Esophagus muscularis mucosa (tissue), 4 donors: Measurements from ENCODE around the gene PYCARD. TPM values are rescaled to one million over a fixed set of nuclear protein-coding genes. Genes with fewer than 3 reads are reported as not detected.
A peak's percentile ranks its signal among the peaks of the same experiment; 100 is the strongest.
"Not testable (repeated sequence)": the region's sequence is repeated elsewhere in the genome, so short reads cannot be mapped to it uniquely, and the experiment has no call there.

Experiments
- DNase-seq: peaks from one replicate; pipeline ENCODE4 v3.0.0-alpha.2; 2017; ENCODE audit errors: extremely low spot score
- H3K27ac ChIP-seq, 4 donors: fragments of 200-600 bp; sonication (generic); replicated peaks in 1 of 4; 1 replicate in 3 of 4; 2 replicates in 1 of 4; pipeline ENCODE4 v1.5.1; 2016 to 2019; ENCODE audit warnings: mild to moderate bottlenecking in 1 of 4
- H3K27me3 ChIP-seq, 4 donors: fragments of 200-600 bp; sonication (generic); one replicate each; pipeline versions ENCODE4 v1.5.1 to v1.6.0; 2016 to 2019
- H3K36me3 ChIP-seq, 4 donors: fragments of 200-600 bp; sonication (generic); one replicate each; pipeline ENCODE4 v1.5.1; 2016 to 2019
- H3K4me1 ChIP-seq, 4 donors: fragments of 200-600 bp; sonication (generic); one replicate each; pipeline ENCODE4 v1.5.1; 2016 to 2019
- H3K4me3 ChIP-seq, 4 donors: fragments of 200-600 bp; sonication (generic); 1 replicate in 2 of 4; 2 replicates in 2 of 4; pipeline ENCODE4 v1.5.1; 2016 to 2019; ENCODE audit warnings: mild to moderate bottlenecking in 4 of 4, moderate library complexity in 1 of 4
- H3K9me3 ChIP-seq, 4 donors: fragments of 200-600 bp; sonication (generic); 1 replicate in 3 of 4; 2 replicates in 1 of 4; pipeline ENCODE4 v1.5.1; 2016 to 2019
- EP300 ChIP-seq: sonication (generic); formaldehyde crosslinking; IDR thresholded peaks from one replicate; pipeline ENCODE4 v1.6.1; 2017; ENCODE audit warnings: antibody characterized with exemption
- POLR2A ChIP-seq: fragments of 450-650 bp; IDR thresholded peaks from one replicate; pipeline ENCODE4 v1.6.1; 2017; ENCODE audit warnings: antibody characterized with exemption, moderate library complexity, mild to moderate bottlenecking, low read depth
- POLR2AphosphoS5 ChIP-seq, 2 donors: sonication (generic); formaldehyde crosslinking; IDR thresholded peaks; one replicate each; pipeline ENCODE4 v1.6.1; 2017; ENCODE audit warnings: antibody characterized with exemption in 2 of 2
- WGBS: methylation state at CpG from one replicate; pipeline ENCODE4 v1.1.5; 2018; 5-methylcytosine and 5-hydroxymethylcytosine counted together
- intact Hi-C: fragments of 100-400 bp; cut with DNase I; formaldehyde crosslinking; loops from one replicate; pipeline ENCODE4 v1.15.1; 2023
- total RNA-seq, 4 donors: library from RNA; depleted of rRNA; stranded (reverse); fragments of >200 nt; gene quantifications; one replicate each; pipeline versions ENCODE4 v1.1.0 to v1.2.1, GENCODE V29; 2016
- TF ChIP-seq, protein P1 (sequence below), 3 experiments: fragments of 200-600 bp in 2 of 3; fragments of 450-650 bp in 1 of 3; sonication (generic) in 2 of 3; IDR thresholded peaks; one replicate each; pipeline ENCODE4 v1.5.1; 2017 to 2019; ENCODE audit warnings: antibody characterized with exemption in 3 of 3, mild to moderate bottlenecking in 2 of 3, moderate library complexity in 1 of 3

The PYCARD gene
- total RNA-seq, 4 donors from 2014 or later: 14.5 to 28.9 (median 22.9) TPM

DNA sequence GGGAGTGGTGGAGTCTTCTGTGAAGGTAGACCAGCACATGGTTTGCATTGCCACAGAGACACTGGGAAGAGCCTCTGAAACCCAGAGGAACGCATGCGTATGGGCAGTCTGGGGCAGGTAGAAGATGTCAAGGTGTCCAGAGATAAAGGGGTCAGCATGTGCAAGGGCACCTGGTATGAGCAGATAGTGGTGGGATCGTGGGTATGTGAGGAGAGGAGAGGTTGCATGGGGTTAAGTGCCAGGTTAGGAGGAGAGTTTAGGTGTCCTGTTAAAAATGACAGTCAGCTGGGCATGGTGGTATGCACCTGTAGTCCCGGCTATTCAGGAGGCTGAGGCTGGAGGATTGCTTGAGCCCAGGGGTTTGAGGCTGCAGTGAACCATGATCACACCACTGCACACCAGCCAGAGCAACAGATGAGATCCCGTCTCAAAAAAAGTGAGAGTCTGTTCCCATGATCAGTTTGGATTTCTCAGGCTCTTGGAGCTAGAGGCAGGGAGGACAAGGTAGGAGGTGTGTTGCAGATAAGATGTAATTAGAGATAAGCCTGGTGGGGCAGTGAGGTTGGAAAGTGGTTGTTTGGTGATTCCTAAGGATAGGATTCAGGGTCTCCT is 3.0 kb downstream of the PYCARD start:
- Histone ChIP-seq H3K36me3 (peaks cover 18 to 52% (median 43%) of the 10 kb centered on the region in 4 donors), H3K27me3 (peaks cover 0 to 20% (median 3%) of the 10 kb centered on the region in 4 donors), H3K9me3 (no peaks in the 10 kb centered on the region), H3K4me3 (no peak overlapping the region), H3K27ac (no peak overlapping the region), H3K4me1 (peaks cover 13 to 33% (median 30%) of the 10 kb centered on the region in 4 donors)
- TF ChIP-seq POLR2AphosphoS5 (IDR thresholded peaks at IDR 0.05) (no peak), POLR2A (no peak)
- 96% methylated on average over 5 of the region's 5 CpGs for WGBS
- no peak for DNase-seq
- intact Hi-C loops: loop anchor here (2.0 kb wide), 1 partner anchor 29 kb away; no protein-coding TSS in a partner anchor

DNA sequence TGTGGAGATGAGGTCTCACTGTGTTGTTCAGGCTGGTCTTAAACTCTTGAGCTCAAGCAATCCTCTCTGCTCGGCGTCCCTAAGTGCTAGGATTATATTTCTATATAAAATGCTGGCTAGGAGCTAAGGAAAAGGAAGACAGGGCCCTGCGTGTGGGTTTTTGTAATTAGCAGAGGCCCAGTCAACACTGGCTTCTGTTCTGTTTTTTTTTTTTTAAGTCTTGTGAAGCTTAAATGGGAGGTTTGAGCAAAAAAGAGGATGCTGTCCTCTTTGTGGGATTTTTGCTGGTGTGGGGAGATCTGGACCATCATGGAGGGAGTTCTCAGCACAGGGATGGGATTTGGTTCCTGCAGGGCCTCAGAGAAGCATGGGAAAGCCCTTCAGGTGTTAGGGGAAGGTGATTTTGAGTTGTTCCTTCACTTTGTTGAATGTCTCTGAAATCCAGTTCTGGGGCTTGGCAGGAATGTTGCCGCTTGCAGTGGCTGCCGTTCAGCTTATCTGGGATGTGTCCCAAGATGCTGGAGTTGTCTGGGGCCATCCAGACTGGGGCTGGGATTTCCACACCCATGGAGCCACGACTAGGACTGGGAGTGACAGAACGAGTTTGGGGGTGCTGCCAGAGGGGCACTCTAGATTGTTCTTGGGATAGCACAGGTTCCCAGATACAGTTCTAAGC is 4.2 kb downstream of the PYCARD start:
- Histone ChIP-seq H3K4me3 (no peak overlapping the region), H3K4me1 (peaks cover 13 to 30% (median 26%) of the 10 kb centered on the region in 4 donors), H3K27ac (no peak overlapping the region), H3K9me3 (no peaks in the 10 kb centered on the region), H3K27me3 (peaks cover 0 to 20% (median 3%) of the 10 kb centered on the region in 4 donors), H3K36me3 (peaks cover 29 to 64% (median 54%) of the 10 kb centered on the region in 4 donors)
- TF ChIP-seq, protein P1, sequence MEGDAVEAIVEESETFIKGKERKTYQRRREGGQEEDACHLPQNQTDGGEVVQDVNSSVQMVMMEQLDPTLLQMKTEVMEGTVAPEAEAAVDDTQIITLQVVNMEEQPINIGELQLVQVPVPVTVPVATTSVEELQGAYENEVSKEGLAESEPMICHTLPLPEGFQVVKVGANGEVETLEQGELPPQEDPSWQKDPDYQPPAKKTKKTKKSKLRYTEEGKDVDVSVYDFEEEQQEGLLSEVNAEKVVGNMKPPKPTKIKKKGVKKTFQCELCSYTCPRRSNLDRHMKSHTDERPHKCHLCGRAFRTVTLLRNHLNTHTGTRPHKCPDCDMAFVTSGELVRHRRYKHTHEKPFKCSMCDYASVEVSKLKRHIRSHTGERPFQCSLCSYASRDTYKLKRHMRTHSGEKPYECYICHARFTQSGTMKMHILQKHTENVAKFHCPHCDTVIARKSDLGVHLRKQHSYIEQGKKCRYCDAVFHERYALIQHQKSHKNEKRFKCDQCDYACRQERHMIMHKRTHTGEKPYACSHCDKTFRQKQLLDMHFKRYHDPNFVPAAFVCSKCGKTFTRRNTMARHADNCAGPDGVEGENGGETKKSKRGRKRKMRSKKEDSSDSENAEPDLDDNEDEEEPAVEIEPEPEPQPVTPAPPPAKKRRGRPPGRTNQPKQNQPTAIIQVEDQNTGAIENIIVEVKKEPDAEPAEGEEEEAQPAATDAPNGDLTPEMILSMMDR (IDR thresholded peaks at IDR 0.05): no peak
- TF ChIP-seq EP300: no peak
- no peak for TF ChIP-seq POLR2A
- no peak for TF ChIP-seq POLR2AphosphoS5 (IDR thresholded peaks at IDR 0.05)
- DNase-seq: no peak
- WGBS: 68% methylated on average over 7 of the region's 7 CpGs
- intact Hi-C loops: loop anchor here (2.0 kb wide), 1 partner anchor 28 kb away; no protein-coding TSS in a partner anchor

DNA sequence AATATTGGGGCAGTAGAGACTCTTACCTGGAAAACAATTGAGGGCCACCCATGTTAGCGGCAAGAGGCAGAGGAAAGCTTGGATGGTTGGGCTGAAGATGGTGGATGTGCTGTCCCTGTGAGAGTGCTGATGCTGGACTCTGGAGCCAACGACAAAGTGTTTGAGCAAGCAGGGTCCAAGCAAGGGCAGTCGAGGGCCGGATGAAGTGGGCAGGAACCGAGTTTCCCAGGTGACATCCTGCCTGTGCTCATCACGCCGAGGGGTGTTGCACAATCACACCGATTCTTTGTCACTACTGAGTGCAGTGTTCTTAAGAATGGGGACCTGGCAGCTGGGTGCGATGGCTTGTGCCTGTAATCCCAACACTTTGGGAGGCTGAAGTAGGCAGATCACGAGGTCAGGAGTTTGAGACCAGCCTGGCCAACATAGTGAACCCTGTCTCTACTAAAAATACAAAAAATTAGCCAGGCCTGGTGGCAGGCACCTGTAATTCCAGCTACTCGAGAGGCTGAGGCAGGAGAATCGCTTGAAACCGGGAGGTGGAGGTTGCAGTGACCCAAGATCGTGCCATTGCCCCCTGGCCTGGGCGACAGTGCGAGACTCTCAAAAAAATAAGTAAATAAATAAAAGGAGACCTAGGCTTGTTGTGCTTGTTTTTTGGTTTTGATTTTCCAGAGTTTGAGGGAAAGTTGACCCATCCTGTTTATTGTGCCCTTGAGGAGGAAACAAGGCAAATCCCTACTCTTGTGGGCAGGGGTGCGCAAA is 6.1 kb downstream of the PYCARD start:
- Histone ChIP-seq H3K9me3 (no peaks in the 10 kb centered on the region), H3K4me3 (no peak overlapping the region), H3K36me3 (peaks cover 48 to 83% (median 73%) of the 10 kb centered on the region in 4 donors), H3K27me3 (peaks cover 0 to 3% (median 0%) of the 10 kb centered on the region in 4 donors), H3K27ac (no peak overlapping the region), H3K4me1 (peaks cover 5 to 11% (median 8%) of the 10 kb centered on the region in 4 donors)
- WGBS: 84% methylated on average over 16 of the region's 17 CpGs
- TF ChIP-seq POLR2A (no peak), EP300 (no peak), POLR2AphosphoS5 (IDR thresholded peaks at IDR 0.05) (peak in 1 of 2 donors; percentile 34)
- TF ChIP-seq, protein P1 (IDR thresholded peaks at IDR 0.05): no peak
- DNase-seq: no peak
- intact Hi-C loops: no loop called here

DNA sequence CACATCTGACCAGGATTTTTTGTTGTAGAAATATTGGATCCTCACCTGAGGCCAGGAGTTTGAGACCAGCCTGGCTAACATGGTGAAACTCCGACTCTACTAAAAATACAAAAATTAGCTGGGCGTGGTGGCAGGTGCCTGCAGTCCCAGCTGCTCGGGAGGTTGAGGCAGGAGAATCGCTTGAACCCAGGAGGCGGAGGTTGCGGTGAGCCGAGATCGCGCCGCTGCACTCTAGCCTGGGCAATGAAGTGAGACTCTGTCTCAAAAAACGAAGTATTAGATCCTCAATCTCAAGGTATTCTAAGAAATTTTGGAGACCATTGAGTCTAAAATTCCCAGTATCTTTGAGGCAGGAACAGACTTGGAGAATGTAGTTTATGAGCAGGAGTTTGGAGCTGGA is 6.7 kb downstream of the PYCARD start:
- 93% methylated on average over 11 of the region's 11 CpGs for WGBS
- H3K27ac ChIP-seq, H3K9me3 ChIP-seq, H3K4me3 ChIP-seq, intact Hi-C loops, DNase-seq, H3K27me3 ChIP-seq, H3K4me1 ChIP-seq: not testable (repeated sequence)
- peaks cover 54 to 89% (median 79%) of the 10 kb centered on the region in 4 donors for H3K36me3 ChIP-seq

DNA sequence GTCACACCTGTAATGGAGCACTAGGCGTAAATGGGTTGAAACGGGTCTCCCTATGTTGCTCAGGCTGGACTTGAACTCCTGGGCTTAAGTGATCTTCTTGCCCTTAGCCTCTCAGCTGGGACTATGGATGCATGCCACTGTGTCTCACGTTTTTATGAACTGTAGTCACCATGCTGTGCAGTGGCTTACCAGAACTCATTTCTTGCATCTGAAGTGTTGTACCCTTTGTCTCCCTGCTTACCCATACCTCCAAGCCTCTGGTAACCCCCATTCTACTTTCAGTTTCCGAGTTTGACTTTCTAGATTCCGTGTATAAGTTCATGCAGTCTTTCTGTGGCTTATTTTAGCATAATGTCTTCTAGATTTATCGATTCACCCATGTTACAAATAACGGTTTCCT is 7.7 kb downstream of the PYCARD start:
- TF ChIP-seq, protein P1 (IDR thresholded peaks at IDR 0.05): no peak
- H3K27me3 ChIP-seq: no peaks in the 10 kb centered on the region
- H3K4me3 ChIP-seq: no peak overlapping the region
- intact Hi-C loops: no loop called here
- no peaks in the 10 kb centered on the region for H3K9me3 ChIP-seq
- H3K27ac ChIP-seq: no peak overlapping the region
- H3K4me1 ChIP-seq: no peaks in the 10 kb centered on the region
- H3K36me3 ChIP-seq: peaks cover 64 to 95% (median 89%) of the 10 kb centered on the region in 4 donors
- whole genome bisulfite sequencing: 87% methylated on average over 7 of the region's 7 CpGs
- no peak for DNase-seq
